Measurements from ENCODE around the gene DPP4. TPM values are rescaled to one million over a fixed set of nuclear protein-coding genes. Genes with fewer than 3 reads are reported as not detected.

Gene DPP4
- polyA plus RNA-seq, 1 donor from 2014 or later, result not detected

DNA sequence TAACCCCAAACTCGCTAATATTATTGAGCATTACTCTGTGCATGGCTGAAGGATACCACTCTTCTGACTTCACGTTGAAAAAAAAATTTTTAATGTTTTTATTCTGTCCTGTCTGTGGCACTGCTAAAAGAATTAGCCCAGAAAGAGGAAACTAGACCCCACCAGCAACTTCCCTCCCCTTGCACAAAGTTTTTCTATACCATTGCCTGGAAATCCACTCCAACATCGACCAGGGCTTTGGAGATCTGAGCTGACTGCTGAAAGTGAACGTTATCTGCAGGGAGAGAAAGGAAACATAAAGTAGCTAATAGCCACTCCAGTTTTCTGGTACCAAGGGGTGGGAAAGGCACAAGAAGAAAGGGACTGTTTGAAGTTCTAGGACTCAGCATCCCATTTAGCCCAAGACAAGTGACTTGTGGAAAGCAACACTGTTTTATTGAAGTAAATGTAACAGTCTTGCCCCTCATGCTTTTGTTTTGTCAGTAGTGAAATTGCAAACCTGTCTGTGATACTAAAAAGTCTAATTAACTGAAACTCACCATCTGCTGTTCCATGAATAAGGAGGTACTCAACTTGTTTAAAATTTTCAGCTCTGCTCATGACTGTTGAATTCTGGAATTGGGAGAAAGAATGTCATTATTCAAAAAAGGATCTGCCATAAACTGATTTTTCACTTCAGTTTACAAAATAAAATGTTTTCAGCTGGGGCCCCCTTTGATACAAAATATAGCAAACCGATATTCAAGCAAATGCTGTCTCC is 79.1 kb downstream of the DPP4 start:
- no peak overlapping the region for H3K27ac ChIP-seq (ENCODE audit: low read length)
- H3K27me3 ChIP-seq (ENCODE audit: insufficient read depth, low read depth, low read length), result no peaks in the 10 kb centered on the region
- no peaks in the 10 kb centered on the region for H4K20me1 ChIP-seq (ENCODE audit: insufficient read depth)
- no peaks in the 10 kb centered on the region for H3K79me2 ChIP-seq (replicated peaks; ENCODE audit: insufficient read depth, low read length)
- no peak overlapping the region for H3K9ac ChIP-seq (ENCODE audit: low read length)
- H3F3A ChIP-seq (ENCODE audit: insufficient read depth, low read length, poor library complexity, severe bottlenecking), result no peaks in the 10 kb centered on the region
- no peak overlapping the region for H3K4me2 ChIP-seq (ENCODE audit: low read length)
- no peak for TF ChIP-seq EP300 (conservative IDR thresholded peaks at IDR 0.05; ENCODE audit: poor library complexity, severe bottlenecking)
- no peak for TF ChIP-seq TAF1 (IDR thresholded peaks at IDR 0.05; ENCODE audit: low read depth)
- TF ChIP-seq, protein P1, sequence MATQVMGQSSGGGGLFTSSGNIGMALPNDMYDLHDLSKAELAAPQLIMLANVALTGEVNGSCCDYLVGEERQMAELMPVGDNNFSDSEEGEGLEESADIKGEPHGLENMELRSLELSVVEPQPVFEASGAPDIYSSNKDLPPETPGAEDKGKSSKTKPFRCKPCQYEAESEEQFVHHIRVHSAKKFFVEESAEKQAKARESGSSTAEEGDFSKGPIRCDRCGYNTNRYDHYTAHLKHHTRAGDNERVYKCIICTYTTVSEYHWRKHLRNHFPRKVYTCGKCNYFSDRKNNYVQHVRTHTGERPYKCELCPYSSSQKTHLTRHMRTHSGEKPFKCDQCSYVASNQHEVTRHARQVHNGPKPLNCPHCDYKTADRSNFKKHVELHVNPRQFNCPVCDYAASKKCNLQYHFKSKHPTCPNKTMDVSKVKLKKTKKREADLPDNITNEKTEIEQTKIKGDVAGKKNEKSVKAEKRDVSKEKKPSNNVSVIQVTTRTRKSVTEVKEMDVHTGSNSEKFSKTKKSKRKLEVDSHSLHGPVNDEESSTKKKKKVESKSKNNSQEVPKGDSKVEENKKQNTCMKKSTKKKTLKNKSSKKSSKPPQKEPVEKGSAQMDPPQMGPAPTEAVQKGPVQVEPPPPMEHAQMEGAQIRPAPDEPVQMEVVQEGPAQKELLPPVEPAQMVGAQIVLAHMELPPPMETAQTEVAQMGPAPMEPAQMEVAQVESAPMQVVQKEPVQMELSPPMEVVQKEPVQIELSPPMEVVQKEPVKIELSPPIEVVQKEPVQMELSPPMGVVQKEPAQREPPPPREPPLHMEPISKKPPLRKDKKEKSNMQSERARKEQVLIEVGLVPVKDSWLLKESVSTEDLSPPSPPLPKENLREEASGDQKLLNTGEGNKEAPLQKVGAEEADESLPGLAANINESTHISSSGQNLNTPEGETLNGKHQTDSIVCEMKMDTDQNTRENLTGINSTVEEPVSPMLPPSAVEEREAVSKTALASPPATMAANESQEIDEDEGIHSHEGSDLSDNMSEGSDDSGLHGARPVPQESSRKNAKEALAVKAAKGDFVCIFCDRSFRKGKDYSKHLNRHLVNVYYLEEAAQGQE (IDR thresholded peaks at IDR 0.05; ENCODE audit: borderline replicate concordance), result no peak
- TF ChIP-seq, protein P2, sequence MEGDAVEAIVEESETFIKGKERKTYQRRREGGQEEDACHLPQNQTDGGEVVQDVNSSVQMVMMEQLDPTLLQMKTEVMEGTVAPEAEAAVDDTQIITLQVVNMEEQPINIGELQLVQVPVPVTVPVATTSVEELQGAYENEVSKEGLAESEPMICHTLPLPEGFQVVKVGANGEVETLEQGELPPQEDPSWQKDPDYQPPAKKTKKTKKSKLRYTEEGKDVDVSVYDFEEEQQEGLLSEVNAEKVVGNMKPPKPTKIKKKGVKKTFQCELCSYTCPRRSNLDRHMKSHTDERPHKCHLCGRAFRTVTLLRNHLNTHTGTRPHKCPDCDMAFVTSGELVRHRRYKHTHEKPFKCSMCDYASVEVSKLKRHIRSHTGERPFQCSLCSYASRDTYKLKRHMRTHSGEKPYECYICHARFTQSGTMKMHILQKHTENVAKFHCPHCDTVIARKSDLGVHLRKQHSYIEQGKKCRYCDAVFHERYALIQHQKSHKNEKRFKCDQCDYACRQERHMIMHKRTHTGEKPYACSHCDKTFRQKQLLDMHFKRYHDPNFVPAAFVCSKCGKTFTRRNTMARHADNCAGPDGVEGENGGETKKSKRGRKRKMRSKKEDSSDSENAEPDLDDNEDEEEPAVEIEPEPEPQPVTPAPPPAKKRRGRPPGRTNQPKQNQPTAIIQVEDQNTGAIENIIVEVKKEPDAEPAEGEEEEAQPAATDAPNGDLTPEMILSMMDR (IDR thresholded peaks at IDR 0.05; ENCODE audit: poor library complexity, severe bottlenecking), result no peak
- no peak for TF ChIP-seq EZH2 (IDR thresholded peaks at IDR 0.05; ENCODE audit: borderline replicate concordance, insufficient read depth, low read length, poor library complexity, severe bottlenecking)
- no peak for TF ChIP-seq RAD21 (conservative IDR thresholded peaks at IDR 0.05)
- TF ChIP-seq SMC3 (conservative IDR thresholded peaks at IDR 0.05; ENCODE audit: poor library complexity), result no peak
- TF ChIP-seq POLR2AphosphoS5 (IDR thresholded peaks at IDR 0.05), result no peak
- no peak for TF ChIP-seq MXI1 (conservative IDR thresholded peaks at IDR 0.05; ENCODE audit: poor library complexity, severe bottlenecking)
- no peaks in the 10 kb centered on the region for H3K9me2 ChIP-seq (ENCODE audit: insufficient read depth, low read length)
- H3K4me3 ChIP-seq (ENCODE audit: low read length), result no peak overlapping the region
- no peaks in the 10 kb centered on the region for H3K36me3 ChIP-seq (ENCODE audit: insufficient read depth, low read length)
- no peaks in the 10 kb centered on the region for H3K9me3 ChIP-seq (ENCODE audit: low read length)
- H2AFZ ChIP-seq (ENCODE audit: low read depth, low read length), result no peak overlapping the region

DNA sequence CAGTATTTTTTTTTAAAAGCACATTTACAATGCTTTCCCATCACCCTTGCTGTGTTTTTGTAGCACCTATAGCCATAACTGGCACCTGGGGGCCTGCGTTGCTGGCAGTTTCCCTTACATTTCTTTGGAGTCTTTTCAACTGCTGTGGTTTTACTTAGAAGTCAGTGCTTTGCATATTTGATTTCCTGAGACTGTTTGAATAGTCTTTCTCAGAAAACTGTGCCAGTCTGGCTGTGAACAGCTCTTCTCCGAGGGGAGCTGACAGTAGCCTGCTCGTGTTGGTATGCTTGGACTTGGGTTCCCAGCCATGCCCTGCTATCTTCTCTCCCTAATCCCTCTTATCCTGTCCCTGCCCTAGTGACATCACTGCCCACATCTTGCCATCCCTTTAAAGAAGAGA is 81.5 kb downstream of the DPP4 start:
- H3K36me3 ChIP-seq (ENCODE audit: insufficient read depth, low read length), result no peaks in the 10 kb centered on the region
- H3K9me3 ChIP-seq (ENCODE audit: low read length), result no peaks in the 10 kb centered on the region
- H2AFZ ChIP-seq (ENCODE audit: low read depth, low read length), result no peak overlapping the region
- H3F3A ChIP-seq (ENCODE audit: insufficient read depth, low read length, poor library complexity, severe bottlenecking), result no peaks in the 10 kb centered on the region
- no peak overlapping the region for H3K4me2 ChIP-seq (ENCODE audit: low read length)
- no peaks in the 10 kb centered on the region for H4K20me1 ChIP-seq (ENCODE audit: insufficient read depth)
- TF ChIP-seq SMC3 (conservative IDR thresholded peaks at IDR 0.05; ENCODE audit: poor library complexity) (no peak), EZH2 (IDR thresholded peaks at IDR 0.05; ENCODE audit: borderline replicate concordance, insufficient read depth, low read length, poor library complexity, severe bottlenecking) (no peak), MXI1 (conservative IDR thresholded peaks at IDR 0.05; ENCODE audit: poor library complexity, severe bottlenecking) (no peak), POLR2AphosphoS5 (IDR thresholded peaks at IDR 0.05) (no peak), TAF1 (IDR thresholded peaks at IDR 0.05; ENCODE audit: low read depth) (no peak), RAD21 (conservative IDR thresholded peaks at IDR 0.05) (no peak), EP300 (conservative IDR thresholded peaks at IDR 0.05; ENCODE audit: poor library complexity, severe bottlenecking) (no peak)
- TF ChIP-seq, protein P2 (IDR thresholded peaks at IDR 0.05; ENCODE audit: poor library complexity, severe bottlenecking), result no peak
- TF ChIP-seq, protein P1 (IDR thresholded peaks at IDR 0.05; ENCODE audit: borderline replicate concordance), result no peak
- H3K4me3 ChIP-seq (ENCODE audit: low read length), result no peak overlapping the region
- H3K9me2 ChIP-seq (ENCODE audit: insufficient read depth, low read length), result no peaks in the 10 kb centered on the region
- no peak overlapping the region for H3K9ac ChIP-seq (ENCODE audit: low read length)
- H3K27ac ChIP-seq (ENCODE audit: low read length), result no peak overlapping the region
- H3K27me3 ChIP-seq (ENCODE audit: insufficient read depth, low read depth, low read length), result no peaks in the 10 kb centered on the region
- no peaks in the 10 kb centered on the region for H3K79me2 ChIP-seq (replicated peaks; ENCODE audit: insufficient read depth, low read length)

Measured in neural cell (in vitro differentiated cells).